NCI-H187 treated with DMSO at 0.1 percent for 48 hours (cell line): Measurements from ENCODE around the gene CNTNAP3B.
"Not testable (repeated sequence)": the region's sequence is repeated elsewhere in the genome, so short reads cannot be mapped to it uniquely, and the experiment has no call there.

Experiments
- DNase-seq: peaks from one replicate; lab custom pipeline; 2025; lab: John Stamatoyannopoulos, UW

Gene CNTNAP3B

DNA sequence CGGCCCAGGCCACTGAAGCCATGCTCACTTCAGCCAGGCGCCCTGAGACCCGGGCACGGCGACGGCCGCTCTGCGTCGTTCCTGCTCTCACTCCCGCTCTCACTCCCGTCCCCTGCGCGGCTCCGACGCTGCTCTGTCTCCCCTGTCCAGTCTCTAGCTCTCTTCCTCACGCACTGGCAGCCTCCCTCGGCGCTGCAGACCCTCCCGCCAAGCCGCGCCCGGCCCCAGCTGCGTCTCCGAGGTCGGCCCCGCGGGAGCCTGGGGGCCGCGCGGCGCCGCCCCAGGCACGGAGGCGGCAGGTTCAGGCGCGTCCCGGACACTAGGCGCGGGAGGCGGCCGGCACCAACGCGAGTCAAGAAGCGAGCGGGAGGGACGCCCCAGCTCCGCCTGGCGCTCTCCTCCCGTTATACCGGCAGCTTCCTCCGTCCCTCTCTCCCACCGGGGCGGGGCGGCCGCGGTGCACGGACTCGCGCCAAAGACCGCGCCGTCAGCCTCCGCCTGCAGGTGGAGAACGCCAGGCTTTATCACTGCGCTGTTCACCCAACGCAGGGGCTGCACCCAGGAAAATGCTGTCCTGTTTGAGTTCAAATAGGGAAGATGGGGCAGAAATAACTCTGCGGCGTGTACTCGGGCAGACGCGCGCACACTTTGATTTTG is at the start of gene CNTNAP3B:
CNTNAP3B (minus strand) TSS at position 354 of the 657 bp plus-strand sequence; CDS start at position 22, 332 bp downstream.
- DNase-seq: not testable (repeated sequence)

DNA sequence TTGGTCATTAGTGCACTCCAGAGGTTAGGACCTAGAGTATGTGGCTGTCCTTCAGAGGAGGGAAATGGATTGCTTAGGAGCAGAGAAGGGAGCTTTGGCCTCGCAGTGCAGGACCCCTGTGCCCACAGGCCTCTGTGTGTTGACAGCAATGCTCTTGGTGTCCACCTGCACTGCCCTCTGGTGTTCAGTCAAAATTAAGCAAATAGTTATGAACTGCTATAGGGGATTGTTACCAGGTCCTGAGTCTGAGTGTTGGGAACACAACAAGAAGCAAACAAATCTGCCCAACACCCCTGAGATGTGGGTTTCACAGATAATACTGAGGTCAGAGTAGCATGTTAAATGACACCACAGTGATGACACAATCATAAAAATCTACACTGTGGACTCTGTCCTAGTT is 31.1 kb upstream of the CNTNAP3B start:
- DNase-seq: not testable (repeated sequence)

GRCh38 chr9:42127056-42127841 is 2.0 kb downstream of the CNTNAP3B start:
- not testable (repeated sequence) for DNase-seq

DNA sequence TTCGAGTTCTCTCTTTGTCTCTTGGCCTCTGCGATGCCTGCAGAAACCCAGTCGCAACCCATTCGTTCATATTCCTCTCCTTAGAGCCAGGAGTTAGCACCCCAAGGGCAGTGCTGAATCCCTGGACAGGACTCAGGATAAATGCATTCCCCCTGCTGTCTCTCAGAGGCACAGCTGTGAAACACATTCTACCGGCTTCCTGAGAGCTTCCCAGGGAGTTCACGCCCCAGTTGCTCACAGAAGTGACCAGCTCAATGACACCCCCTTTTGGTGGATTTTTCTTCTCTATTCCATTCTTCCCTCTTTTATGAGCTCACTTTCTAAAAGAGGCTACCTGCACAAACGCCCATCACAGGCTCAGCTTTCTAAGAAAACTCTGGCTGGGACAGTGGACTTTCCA is 8.2 kb downstream of the CNTNAP3B start:
- not testable (repeated sequence) for DNase-seq

GRCh38 chr9:42095929-42096328 is 33.3 kb downstream of the CNTNAP3B start:
- DNase-seq: not testable (repeated sequence)

DNA sequence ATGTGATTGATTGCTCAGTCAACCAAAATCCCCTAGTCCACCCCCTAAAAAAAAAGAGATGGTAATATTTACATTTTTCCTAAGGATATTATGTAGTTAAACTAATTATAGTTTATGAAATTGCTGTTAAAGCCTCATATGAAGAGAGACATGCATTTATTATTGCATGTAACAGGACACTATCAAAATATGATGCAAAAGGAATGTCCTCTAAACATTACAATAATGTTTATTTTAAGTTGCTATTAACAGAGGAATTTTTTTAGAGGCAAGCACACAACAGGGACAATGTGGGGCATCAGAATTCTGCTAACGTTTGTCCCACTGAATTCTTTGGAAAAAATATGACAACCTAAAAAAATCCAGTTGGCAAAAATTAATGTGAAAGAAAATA is 44.7 kb downstream of the CNTNAP3B start:
- not testable (repeated sequence) for DNase-seq

GRCh38 chr9:42083877-42084558 is 45.2 kb downstream of the CNTNAP3B start:
- not testable (repeated sequence) for DNase-seq

- not testable (repeated sequence) for DNase-seq
Measured at GRCh38 chr9:42080376-42080775, 48.9 kb downstream of the CNTNAP3B start.

DNA sequence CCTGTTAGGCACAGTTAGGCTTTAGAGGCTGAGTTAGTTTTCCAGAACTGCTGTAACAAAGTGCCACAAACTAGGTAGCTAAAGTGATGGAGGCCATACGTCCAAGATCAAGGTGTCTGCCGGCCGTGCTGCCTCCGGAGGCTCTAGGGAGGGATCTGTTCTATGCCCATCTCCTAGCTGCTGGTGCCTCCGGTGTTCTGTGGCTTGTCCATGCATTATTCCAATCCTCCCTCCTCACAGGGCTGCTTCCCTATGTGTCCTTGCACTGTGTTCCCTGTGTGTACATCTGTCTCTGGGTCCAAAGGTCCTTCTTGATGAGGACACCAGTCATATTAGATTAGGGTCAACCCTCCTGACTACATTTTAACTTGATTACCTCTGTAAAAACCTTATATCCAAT is 54.4 kb downstream of the CNTNAP3B start:
- DNase-seq: not testable (repeated sequence)

GRCh38 chr9:42071026-42071425 is 58.2 kb downstream of the CNTNAP3B start:
- DNase-seq: not testable (repeated sequence)

- not testable (repeated sequence) for DNase-seq
Measured at GRCh38 chr9:42070035-42070799, 59.0 kb downstream of the CNTNAP3B start.

- not testable (repeated sequence) for DNase-seq
Measured at GRCh38 chr9:42053874-42054273, 75.4 kb downstream of the CNTNAP3B start.

DNA sequence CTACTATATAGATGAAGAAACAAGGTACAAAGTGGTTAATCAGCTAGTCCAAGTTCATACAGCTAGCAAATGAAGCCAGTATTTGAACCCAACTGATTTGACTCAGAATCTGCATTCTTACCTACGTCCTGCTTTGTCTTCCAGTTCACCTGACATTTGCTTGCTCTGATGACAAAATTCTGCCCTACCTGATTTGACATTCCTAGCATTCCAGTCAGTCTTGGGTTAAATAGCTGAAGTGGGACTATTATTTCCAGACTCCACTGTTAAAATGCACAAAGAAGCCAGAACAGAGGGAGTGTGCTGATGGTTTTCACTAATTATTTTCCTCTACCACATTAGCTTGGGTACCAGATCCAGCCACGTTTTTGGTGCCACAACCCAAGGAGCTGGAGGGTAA is 78.5 kb downstream of the CNTNAP3B start:
- not testable (repeated sequence) for DNase-seq

- not testable (repeated sequence) for DNase-seq
Measured at GRCh38 chr9:42044422-42045010, 84.7 kb downstream of the CNTNAP3B start.

DNA sequence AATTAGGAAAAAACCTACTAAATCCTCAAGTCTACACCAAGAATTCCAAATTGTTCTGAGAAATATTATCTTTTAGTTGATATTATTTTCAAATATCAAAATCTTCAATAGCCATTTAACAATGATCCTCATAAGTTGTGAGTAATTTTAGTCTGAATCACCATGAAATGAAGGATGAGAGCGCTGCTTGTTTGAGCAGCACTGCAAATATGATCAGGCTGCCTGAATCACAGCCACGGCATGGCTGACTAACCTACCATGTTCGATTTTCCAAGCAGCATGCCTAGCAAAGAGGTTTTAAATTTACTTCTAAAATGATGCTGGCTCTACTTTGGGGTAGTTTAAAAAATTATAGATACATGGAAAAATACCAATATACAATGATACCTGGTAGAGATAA is 95.7 kb downstream of the CNTNAP3B start:
- DNase-seq: not testable (repeated sequence)

DNA sequence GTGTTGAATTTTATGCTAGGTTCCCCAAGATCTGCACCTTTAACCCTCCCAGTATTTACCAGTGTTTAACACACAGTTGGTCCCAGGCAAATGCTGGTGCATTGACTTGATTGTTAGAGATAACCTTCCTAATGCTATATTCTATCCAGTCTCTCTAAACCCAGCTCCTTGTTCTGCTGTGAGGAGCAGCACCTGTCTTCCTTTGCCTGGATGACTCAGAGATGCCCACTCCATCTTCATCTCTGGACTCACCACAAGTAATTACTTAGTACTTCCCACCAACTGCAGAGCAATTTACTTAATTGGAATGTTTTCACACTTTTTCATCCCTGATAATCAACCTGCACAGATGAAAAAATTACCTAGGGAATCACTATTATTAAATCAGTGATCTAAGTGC is 108.6 kb downstream of the CNTNAP3B start:
- not testable (repeated sequence) for DNase-seq

DNA sequence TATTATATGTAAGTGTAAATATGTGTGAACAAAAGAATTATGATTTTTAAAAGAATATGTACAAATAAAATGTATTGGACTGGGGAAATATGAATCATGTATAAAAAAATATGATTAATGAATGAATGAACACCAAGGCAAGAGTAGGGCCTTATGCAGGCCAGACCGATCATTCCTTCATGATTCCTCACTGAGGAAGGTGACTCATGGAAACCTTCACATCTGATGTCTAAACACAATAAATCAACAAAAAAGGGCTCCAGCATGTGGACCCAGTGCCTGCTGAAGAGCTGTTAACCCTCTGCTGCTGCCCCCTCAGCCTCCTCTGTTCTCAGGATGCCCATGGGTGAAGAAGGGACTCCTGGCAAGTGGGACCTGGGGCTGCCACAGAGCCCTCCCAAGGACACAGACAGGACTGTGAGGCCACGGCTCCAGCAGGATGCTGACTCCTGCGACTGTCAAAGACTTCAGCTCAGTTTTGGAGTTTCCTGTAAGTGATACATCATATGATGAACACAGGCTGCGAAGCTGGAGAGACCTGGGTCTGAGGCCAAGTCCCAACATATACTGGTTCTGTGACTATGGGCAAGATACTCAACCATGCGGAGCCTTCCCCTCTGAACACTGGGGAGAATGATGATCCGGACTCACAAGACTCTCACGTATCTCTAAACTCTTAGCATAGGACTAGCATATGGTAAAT is 110.9 kb downstream of the CNTNAP3B start:
- not testable (repeated sequence) for DNase-seq

- not testable (repeated sequence) for DNase-seq
Measured at GRCh38 chr9:42014317-42014716, 114.9 kb downstream of the CNTNAP3B start.

DNA sequence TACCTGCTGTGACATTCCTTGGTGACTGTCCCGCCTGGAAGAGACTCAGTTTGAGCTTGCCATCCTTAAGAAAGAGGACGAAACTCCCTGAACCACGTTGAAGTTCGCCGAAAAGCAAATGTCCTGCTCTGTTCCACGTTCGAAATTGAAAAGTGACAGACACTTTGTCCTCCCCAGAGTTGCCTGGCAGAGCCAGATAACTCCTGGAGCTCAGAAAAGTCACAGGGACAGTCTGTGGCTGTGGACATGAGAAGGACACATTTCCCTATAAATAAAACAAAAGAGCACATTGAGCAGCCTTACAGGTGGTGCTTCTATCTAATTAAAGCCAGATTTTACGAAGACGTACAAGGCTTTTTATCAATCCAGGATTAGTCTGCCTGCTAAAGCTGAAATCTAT is 137.6 kb downstream of the CNTNAP3B start:
- not testable (repeated sequence) for DNase-seq

- DNase-seq: not testable (repeated sequence)
Measured at GRCh38 chr9:41980271-41980670, 149.0 kb downstream of the CNTNAP3B start.
